HFF-Myc (cell line): ENCODE results near the gene RAPGEF5.

Experiments
- DNase-seq: peaks from one replicate; pipeline ENCODE4 v3.0.0-alpha.2; 2011; ENCODE audit warnings: low read depth; ENCODE audit errors: extremely low read depth
- H3K4me3 ChIP-seq: replicated peaks from 2 replicates; pipeline ENCODE4 v1.5.1; 2011; ENCODE audit warnings: low read depth, mild to moderate bottlenecking, control low read depth, low read length
- TF ChIP-seq, protein P1 (sequence below): IDR thresholded peaks from 2 replicates; pipeline ENCODE4 v1.5.1; 2012; ENCODE audit warnings: mild to moderate bottlenecking, low read depth, low read length, control low read depth; ENCODE audit errors: missing control alignments

The RAPGEF5 gene

DNA sequence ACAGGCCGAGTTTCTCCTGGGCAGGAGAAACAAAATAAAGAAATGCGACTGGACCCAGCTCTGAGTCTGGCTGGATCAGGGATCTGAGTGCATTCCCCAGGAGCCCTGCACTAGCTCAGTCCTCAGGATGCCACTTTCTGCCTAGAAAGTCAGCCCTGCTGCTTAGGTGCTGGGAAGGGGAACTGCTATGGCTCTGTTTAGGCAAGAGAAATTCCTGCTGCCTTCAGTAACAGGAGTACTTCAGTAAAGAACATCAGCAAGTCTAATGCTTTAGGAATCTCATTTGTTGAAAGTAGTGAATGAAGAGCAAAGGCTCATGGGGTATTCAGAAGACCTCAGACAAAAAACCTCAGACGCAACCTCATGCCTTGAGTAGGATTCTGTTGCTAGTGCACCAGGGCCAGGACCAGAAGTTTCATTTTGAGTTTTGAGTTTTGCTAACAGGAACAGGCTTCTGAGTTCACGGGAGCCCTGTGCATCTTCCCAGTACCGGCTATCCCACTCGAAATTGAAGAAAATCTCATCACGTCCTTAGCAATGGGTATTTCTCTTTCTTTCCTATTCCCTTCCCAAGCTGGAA is 240.4 kb downstream of the RAPGEF5 start:
- DNase-seq: no peak
- H3K4me3 ChIP-seq: no peak overlapping the region
- TF ChIP-seq, protein P1, sequence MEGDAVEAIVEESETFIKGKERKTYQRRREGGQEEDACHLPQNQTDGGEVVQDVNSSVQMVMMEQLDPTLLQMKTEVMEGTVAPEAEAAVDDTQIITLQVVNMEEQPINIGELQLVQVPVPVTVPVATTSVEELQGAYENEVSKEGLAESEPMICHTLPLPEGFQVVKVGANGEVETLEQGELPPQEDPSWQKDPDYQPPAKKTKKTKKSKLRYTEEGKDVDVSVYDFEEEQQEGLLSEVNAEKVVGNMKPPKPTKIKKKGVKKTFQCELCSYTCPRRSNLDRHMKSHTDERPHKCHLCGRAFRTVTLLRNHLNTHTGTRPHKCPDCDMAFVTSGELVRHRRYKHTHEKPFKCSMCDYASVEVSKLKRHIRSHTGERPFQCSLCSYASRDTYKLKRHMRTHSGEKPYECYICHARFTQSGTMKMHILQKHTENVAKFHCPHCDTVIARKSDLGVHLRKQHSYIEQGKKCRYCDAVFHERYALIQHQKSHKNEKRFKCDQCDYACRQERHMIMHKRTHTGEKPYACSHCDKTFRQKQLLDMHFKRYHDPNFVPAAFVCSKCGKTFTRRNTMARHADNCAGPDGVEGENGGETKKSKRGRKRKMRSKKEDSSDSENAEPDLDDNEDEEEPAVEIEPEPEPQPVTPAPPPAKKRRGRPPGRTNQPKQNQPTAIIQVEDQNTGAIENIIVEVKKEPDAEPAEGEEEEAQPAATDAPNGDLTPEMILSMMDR: no peak

GRCh38 chr7:22115689-22116088 is 241.3 kb downstream of the RAPGEF5 start:
- no peak for DNase-seq
- H3K4me3 ChIP-seq: no peak overlapping the region
- TF ChIP-seq, protein P1: no peak

GRCh38 chr7:22114440-22114981 is 242.4 kb downstream of the RAPGEF5 start:
- H3K4me3 ChIP-seq: no peak overlapping the region
- TF ChIP-seq, protein P1: no peak
- DNase-seq: no peak

GRCh38 chr7:22113041-22113440 is 243.9 kb downstream of the RAPGEF5 start:
- no peak for DNase-seq
- TF ChIP-seq, protein P1: no peak
- H3K4me3 ChIP-seq: no peak overlapping the region

DNA sequence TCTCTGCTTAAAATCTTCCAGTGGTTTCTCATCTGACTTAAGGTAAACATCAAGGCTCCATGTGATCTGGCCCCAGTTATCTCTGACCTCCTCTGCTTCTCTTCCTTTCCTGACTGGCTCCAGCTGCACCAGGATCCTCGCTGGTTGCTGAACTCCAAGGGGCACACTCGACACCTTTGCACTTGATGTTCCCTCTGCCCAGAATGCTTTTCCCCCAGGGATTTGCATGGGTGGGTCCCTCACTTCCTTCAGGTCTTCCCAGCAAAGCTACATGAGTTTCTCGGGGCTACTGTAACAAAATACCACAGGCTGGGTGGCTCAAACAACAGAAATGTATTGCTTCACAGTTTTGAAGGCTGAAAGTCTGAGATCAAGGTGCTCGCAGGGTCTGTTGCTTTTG is 245.3 kb downstream of the RAPGEF5 start:
- H3K4me3 ChIP-seq: no peak overlapping the region
- TF ChIP-seq, protein P1: no peak
- no peak for DNase-seq

- no peak for DNase-seq
- TF ChIP-seq, protein P1: no peak
- H3K4me3 ChIP-seq: no peak overlapping the region
Measured at GRCh38 chr7:22110881-22111280, 246.1 kb downstream of the RAPGEF5 start.
